GM12865 (cell line): ENCODE results near the gene VPS39.

Experiments
- DNase-seq: peaks from one replicate; pipeline ENCODE4 v3.0.0; 2010; ENCODE audit warnings: low read depth
- H3K4me3 ChIP-seq: 2 replicates; pipeline ENCODE4 v1.5.1; 2011; ENCODE audit warnings: mild to moderate bottlenecking, low read depth, low read length, control low read depth
- TF ChIP-seq, protein P1 (sequence below): IDR thresholded peaks from 2 replicates; pipeline ENCODE4 v1.5.1; 2011; ENCODE audit warnings: low read length, control low read depth, low read depth, inconsistent platforms; ENCODE audit not compliant: insufficient read depth; ENCODE audit errors: missing control alignments

The VPS39 gene

GRCh38 chr15:42202653-42203052 is 5.5 kb downstream of the VPS39 start:
- H3K4me3 ChIP-seq, result no peak overlapping the region
- DNase-seq, result no peak
- TF ChIP-seq, protein P1, sequence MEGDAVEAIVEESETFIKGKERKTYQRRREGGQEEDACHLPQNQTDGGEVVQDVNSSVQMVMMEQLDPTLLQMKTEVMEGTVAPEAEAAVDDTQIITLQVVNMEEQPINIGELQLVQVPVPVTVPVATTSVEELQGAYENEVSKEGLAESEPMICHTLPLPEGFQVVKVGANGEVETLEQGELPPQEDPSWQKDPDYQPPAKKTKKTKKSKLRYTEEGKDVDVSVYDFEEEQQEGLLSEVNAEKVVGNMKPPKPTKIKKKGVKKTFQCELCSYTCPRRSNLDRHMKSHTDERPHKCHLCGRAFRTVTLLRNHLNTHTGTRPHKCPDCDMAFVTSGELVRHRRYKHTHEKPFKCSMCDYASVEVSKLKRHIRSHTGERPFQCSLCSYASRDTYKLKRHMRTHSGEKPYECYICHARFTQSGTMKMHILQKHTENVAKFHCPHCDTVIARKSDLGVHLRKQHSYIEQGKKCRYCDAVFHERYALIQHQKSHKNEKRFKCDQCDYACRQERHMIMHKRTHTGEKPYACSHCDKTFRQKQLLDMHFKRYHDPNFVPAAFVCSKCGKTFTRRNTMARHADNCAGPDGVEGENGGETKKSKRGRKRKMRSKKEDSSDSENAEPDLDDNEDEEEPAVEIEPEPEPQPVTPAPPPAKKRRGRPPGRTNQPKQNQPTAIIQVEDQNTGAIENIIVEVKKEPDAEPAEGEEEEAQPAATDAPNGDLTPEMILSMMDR, result no peak

DNA sequence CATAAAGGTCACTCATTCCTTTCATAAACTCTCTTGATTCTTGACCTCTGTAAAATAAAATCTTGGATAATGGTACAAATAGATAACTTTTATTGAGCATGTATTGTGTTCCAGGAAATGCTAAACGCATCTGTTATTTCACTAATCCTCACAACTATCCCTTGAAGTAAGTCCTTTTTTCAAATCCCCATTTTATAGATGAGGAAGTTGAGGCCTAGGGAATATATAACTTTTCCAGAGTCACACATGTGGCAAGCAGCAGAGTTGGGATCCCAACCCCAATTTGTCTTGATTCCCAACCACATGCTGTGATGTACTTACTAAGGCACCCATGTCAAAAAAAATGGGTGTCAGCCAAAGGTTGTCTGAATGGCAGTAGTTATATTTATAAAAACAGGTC is 6.3 kb downstream of the VPS39 start:
- no peak for DNase-seq
- no peak overlapping the region for H3K4me3 ChIP-seq
- TF ChIP-seq, protein P1, result no peak

DNA sequence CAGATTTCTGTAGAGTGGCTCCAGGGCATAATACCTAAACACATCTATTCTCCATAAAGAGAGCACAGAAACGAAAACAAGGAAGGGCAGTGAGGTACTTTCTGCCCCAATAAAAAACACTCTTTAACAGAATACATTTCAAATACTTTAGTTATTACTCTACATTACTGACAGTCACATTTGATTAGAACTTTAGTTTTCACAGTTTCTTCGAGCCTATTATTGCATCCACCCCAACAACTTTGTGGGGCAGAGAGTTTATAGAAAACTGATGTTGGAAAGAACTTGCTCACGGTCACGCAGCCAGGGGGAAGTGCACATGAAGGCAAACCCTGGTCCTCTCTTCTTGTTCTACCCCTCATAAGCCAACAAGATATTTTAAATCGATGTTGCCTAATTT is 9.0 kb downstream of the VPS39 start:
- DNase-seq, result no peak
- no peak overlapping the region for H3K4me3 ChIP-seq
- TF ChIP-seq, protein P1, result no peak

DNA sequence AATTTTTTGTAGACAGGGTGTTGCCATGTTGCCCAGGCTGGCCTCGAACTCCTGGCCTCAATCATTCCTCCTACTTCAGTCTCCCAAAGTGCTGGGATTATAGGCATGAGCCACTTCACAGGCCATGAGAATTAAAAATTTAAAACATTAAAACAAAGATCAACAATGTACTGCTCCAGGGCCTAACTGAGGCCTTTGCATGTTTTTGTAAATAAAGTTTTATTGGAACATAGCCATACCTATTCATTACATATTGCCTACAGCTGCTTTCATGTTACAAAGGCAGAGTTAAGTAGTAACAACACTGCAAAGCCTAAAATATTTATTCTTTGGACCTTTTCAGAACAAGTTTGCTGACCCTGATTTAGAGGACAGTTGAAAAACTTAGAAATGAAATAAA is 9.6 kb downstream of the VPS39 start:
- no peak overlapping the region for H3K4me3 ChIP-seq
- TF ChIP-seq, protein P1, result no peak
- DNase-seq, result no peak

DNA sequence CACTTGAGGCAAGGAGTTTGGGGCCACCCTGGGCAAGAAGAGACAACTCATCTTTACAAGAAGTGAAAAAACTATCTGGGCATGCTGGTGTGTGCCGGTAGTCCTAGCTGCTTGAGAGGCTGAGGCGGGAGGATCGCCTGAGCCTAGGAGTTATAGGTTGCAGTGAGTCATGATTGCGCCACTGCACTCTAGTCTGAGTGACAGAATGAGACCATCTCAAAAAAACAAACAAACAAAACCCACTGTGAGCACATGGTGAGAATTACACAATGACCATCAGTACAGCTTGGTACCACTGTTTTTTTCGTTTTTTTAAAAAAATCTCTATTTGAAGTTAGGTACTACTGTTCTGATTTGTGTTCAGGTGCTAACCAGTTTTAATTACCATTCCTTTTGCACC is 13.6 kb downstream of the VPS39 start:
- H3K4me3 ChIP-seq, result no peak overlapping the region
- TF ChIP-seq, protein P1, result no peak
- no peak for DNase-seq

GRCh38 chr15:42193383-42193782 is 14.7 kb downstream of the VPS39 start:
- H3K4me3 ChIP-seq, result no peak overlapping the region
- DNase-seq, result no peak
- TF ChIP-seq, protein P1, result no peak

- TF ChIP-seq, protein P1, result no peak
- DNase-seq, result peak; percentile 9
- H3K4me3 ChIP-seq, result no peak overlapping the region
These were observed 16.3 kb downstream of the VPS39 start for GRCh38 chr15:42191610-42192346.
